GM23338 (cell line): ENCODE measurements around the gene SGCD. TPM values are rescaled to one million over a fixed set of nuclear protein-coding genes. Genes with fewer than 3 reads are reported as not detected.
A peak's percentile ranks its signal among the peaks of the same experiment; 100 is the strongest.

Experiments
- ATAC-seq: fragments of 200-7000 bp; cut with Tn5 transposase; 3 replicates; pipeline ENCODE4 v1.9.1; 2020
- DNase-seq: peaks from one replicate; pipeline ENCODE4 v3.0.0-alpha.2; 2015; ENCODE audit warnings: low spot score
- H2AFZ ChIP-seq: fragments of 200-600 bp; sonication (generic); 2 replicates; pipeline ENCODE4 v1.8.0; 2016; ENCODE audit warnings: antibody characterized with exemption, mild to moderate bottlenecking, moderate library complexity
- H3F3A ChIP-seq: fragments of 200-600 bp; sonication (generic); replicated peaks from 2 replicates; pipeline ENCODE4 v1.8.0; 2017; ENCODE audit warnings: antibody characterized with exemption, mixed run types, low read depth
- H3K27ac ChIP-seq: fragments of 200-600 bp; sonication (generic); 2 replicates; pipeline ENCODE4 v1.6.1; 2016; ENCODE audit warnings: low read depth
- H3K27me3 ChIP-seq: fragments of 200-600 bp; sonication (generic); 2 replicates; pipeline ENCODE4 v1.8.0; 2016; ENCODE audit warnings: mild to moderate bottlenecking, mixed run types, moderate library complexity; ENCODE audit not compliant: insufficient read depth
- H3K36me3 ChIP-seq: fragments of 200-600 bp; sonication (generic); 2 replicates; pipeline ENCODE4 v1.8.0; 2016; ENCODE audit warnings: mild to moderate bottlenecking; ENCODE audit not compliant: insufficient read depth
- H3K4me1 ChIP-seq: fragments of 200-600 bp; sonication (generic); 2 replicates; pipeline ENCODE4 v1.8.0; 2016; ENCODE audit warnings: mild to moderate bottlenecking, moderate library complexity; ENCODE audit not compliant: insufficient read depth
- H3K4me2 ChIP-seq: fragments of 200-600 bp; sonication (generic); 2 replicates; pipeline ENCODE4 v1.7.1; 2017; ENCODE audit warnings: mixed run types
- H3K4me3 ChIP-seq: fragments of 200-600 bp; sonication (generic); 2 replicates; pipeline ENCODE4 v1.6.1; 2016; ENCODE audit warnings: mixed run types
- H3K79me2 ChIP-seq: fragments of 200-600 bp; sonication (generic); replicated peaks from 2 replicates; pipeline ENCODE4 v1.8.0; 2017; ENCODE audit warnings: mild to moderate bottlenecking; ENCODE audit not compliant: insufficient read depth
- H3K9me2 ChIP-seq: fragments of 200-600 bp; sonication (generic); 2 replicates; pipeline ENCODE4 v1.8.0; 2017; ENCODE audit not compliant: insufficient read depth
- H4K20me1 ChIP-seq: fragments of 200-600 bp; sonication (generic); replicated peaks from 2 replicates; pipeline ENCODE4 v1.8.0; 2017; ENCODE audit warnings: mild to moderate bottlenecking; ENCODE audit not compliant: insufficient read depth
- H3K27ac Mint-ChIP-seq: 2 replicates; pipeline ENCODE4 v1.8.0; 2020; ENCODE audit warnings: inconsistent platforms, mild to moderate bottlenecking, moderate library complexity, mixed read lengths
- H3K27me3 Mint-ChIP-seq: 3 replicates; pipeline ENCODE4 v1.8.0; 2022; ENCODE audit warnings: low read depth, mild to moderate bottlenecking, moderate library complexity, mixed read lengths, inconsistent platforms; ENCODE audit not compliant: insufficient read depth, poor library complexity
- H3K36me3 Mint-ChIP-seq: 3 replicates; pipeline ENCODE4 v1.8.0; 2021; ENCODE audit warnings: low read depth, mild to moderate bottlenecking, inconsistent platforms, moderate library complexity, mixed read lengths
- H3K4me1 Mint-ChIP-seq: 3 replicates; pipeline ENCODE4 v1.8.0; 2020; ENCODE audit warnings: mild to moderate bottlenecking, inconsistent platforms, mixed read lengths
- H3K4me3 Mint-ChIP-seq: 3 replicates; pipeline ENCODE4 v1.8.0; 2021; ENCODE audit warnings: moderate library complexity, mild to moderate bottlenecking, inconsistent platforms, mixed read lengths
- H3K9me3 Mint-ChIP-seq: 3 replicates; pipeline ENCODE4 v1.8.0; 2020; ENCODE audit warnings: moderate library complexity, mild to moderate bottlenecking, inconsistent platforms, mixed read lengths
- CREB1 ChIP-seq: fragments of 250-450 bp; sonication (Bioruptor Pico); IDR thresholded peaks from 2 replicates; pipeline ENCODE4 v1.5.0; 2020; ENCODE audit warnings: low read depth, mild to moderate bottlenecking, moderate library complexity
- CTCF ChIP-seq, 2 experiments: fragments of 200-600 bp in 1 of 2; sonication (generic) in 1 of 2; conservative IDR thresholded peaks; 2 replicates each; pipeline versions ENCODE4 v1.5.1 to v1.6.1; 2016 to 2017; ENCODE audit warnings: antibody characterized with exemption in 2 of 2, low read depth in 2 of 2, mild to moderate bottlenecking in 2 of 2, moderate library complexity in 1 of 2
- ETS1 ChIP-seq: IDR thresholded peaks from 2 replicates; pipeline ENCODE4 v1.6.1; 2016; ENCODE audit warnings: antibody characterized with exemption
- EZH2 ChIP-seq: fragments of 200-600 bp; sonication (generic); IDR thresholded peaks from one replicate; pipeline ENCODE4 v1.8.0; 2017; ENCODE audit warnings: antibody characterized with exemption, mild to moderate bottlenecking, low read depth; ENCODE audit not compliant: unreplicated experiment
- EZH2phosphoT487 ChIP-seq: fragments of 200-600 bp; sonication (generic); IDR thresholded peaks from one replicate; pipeline ENCODE4 v1.8.1; 2018; ENCODE audit warnings: antibody characterized with exemption; ENCODE audit not compliant: unreplicated experiment
- JUNB ChIP-seq: IDR thresholded peaks from one replicate; pipeline ENCODE4 v1.6.1; 2016; ENCODE audit warnings: antibody characterized with exemption; ENCODE audit not compliant: unreplicated experiment
- NANOG ChIP-seq: IDR thresholded peaks from 2 replicates; pipeline ENCODE4 v1.6.1; 2016; ENCODE audit warnings: antibody characterized with exemption, borderline replicate concordance
- POLR2AphosphoS5 ChIP-seq: IDR thresholded peaks from 2 replicates; pipeline ENCODE4 v1.6.1; 2016; ENCODE audit warnings: antibody characterized with exemption, low read depth
- REST ChIP-seq: IDR thresholded peaks from one replicate; pipeline ENCODE4 v1.6.1; 2018; ENCODE audit warnings: antibody characterized with exemption; ENCODE audit not compliant: unreplicated experiment
- STAT1 ChIP-seq: IDR thresholded peaks from one replicate; pipeline ENCODE4 v1.6.1; 2016; ENCODE audit warnings: antibody characterized with exemption; ENCODE audit not compliant: unreplicated experiment
- ZNF114 ChIP-seq: fragments of 250-450 bp; sonication (Bioruptor Pico); IDR thresholded peaks from 2 replicates; pipeline ENCODE4 v1.5.0; 2020; ENCODE audit warnings: mild to moderate bottlenecking, moderate library complexity
- ZNF331 ChIP-seq: fragments of 250-450 bp; sonication (Bioruptor Pico); IDR thresholded peaks from 2 replicates; pipeline ENCODE4 v1.5.0; 2020; ENCODE audit warnings: low read depth, mild to moderate bottlenecking, moderate library complexity
- ZNF462 ChIP-seq: fragments of 250-450 bp; sonication (Bioruptor Pico); IDR thresholded peaks from 2 replicates; pipeline ENCODE4 v1.5.0; 2020; ENCODE audit warnings: mild to moderate bottlenecking, moderate library complexity
- polyA plus RNA-seq: library from polyadenylated mRNA; unstranded; fragments of >200 nt; fragmentation: Nextera tagmentation; extraction: Ambion mirVana; gene quantifications from 2 replicates; pipeline ENCODE4 v1.2.1, GENCODE V29; 2016
- total RNA-seq: library from RNA; depleted of rRNA; stranded (reverse); fragments of >200 nt; shearing (Covaris generic); gene quantifications from 2 replicates; pipeline ENCODE4 v1.2.3, GENCODE V29; 2014

The SGCD gene
- total and polyA plus RNA-seq, 2 experiments from 2014 or later = 0.03 to 0.05 TPM

- no peak overlapping the region for H3K4me3 ChIP-seq
- Mint-ChIP-seq H3K4me1 (peaks cover 5% of the 10 kb centered on the region; the same call in 1 of the 3 replicates), H3K27me3 (no peaks in the 10 kb centered on the region), H3K4me3 (no peak overlapping the region), H3K36me3 (no peaks in the 10 kb centered on the region), H3K9me3 (no peaks in the 10 kb centered on the region), H3K27ac (0 out of 2 replicates have a peak overlapping the region, but pooled peaks have one; percentile 24)
- no peaks in the 10 kb centered on the region for H3F3A ChIP-seq
- no peaks in the 10 kb centered on the region for H4K20me1 ChIP-seq
- no peaks in the 10 kb centered on the region for H3K9me2 ChIP-seq
- H2AFZ ChIP-seq = peak overlapping the region; percentile 64
- TF ChIP-seq ZNF331 (CRISPR knock-in tag) = no peak
- TF ChIP-seq JUNB = no peak
- TF ChIP-seq CTCF (conservative IDR thresholded peaks at IDR 0.05; ENCODE audit: low read depth in 2 of 2) = no peak
- no peak for TF ChIP-seq ZNF114 (CRISPR knock-in tag)
- TF ChIP-seq EZH2 = no peak
- no peak for TF ChIP-seq REST
- no peak for TF ChIP-seq NANOG
- TF ChIP-seq ZNF462 (CRISPR knock-in tag) = no peak
- TF ChIP-seq POLR2AphosphoS5 = no peak
- no peak for TF ChIP-seq CREB1
- no peak for TF ChIP-seq ETS1
- TF ChIP-seq EZH2phosphoT487 = no peak
- no peak for TF ChIP-seq STAT1
- DNase-seq = no peak
- H3K4me1 ChIP-seq = no peaks in the 10 kb centered on the region; the same call in 1 of the 2 replicates
- no peak overlapping the region for H3K4me2 ChIP-seq
- no peak for ATAC-seq
- no peaks in the 10 kb centered on the region for H3K36me3 ChIP-seq
- H3K27ac ChIP-seq = no peak overlapping the region
- no peaks in the 10 kb centered on the region for H3K79me2 ChIP-seq
- no peaks in the 10 kb centered on the region for H3K27me3 ChIP-seq
Observed at GRCh38 chr5:156438076-156438475, 111.1 kb downstream of the SGCD start.
